GM21576 (cell line): ENCODE measurements around the gene PPP1R3G.
"Not testable (repeated sequence)": the region's sequence is repeated elsewhere in the genome, so short reads cannot be mapped to it uniquely, and the experiment has no call there.

ENCODE experiments used
- ATAC-seq: cut with Tn5 transposase; IDR thresholded peaks from one replicate; pipeline ENCODE4 v1.9.1; 2021; ENCODE audit warnings: mild to moderate bottlenecking, moderate library complexity; ENCODE audit not compliant: unreplicated experiment

Gene PPP1R3G

GRCh38 chr6:5116243-5116991, 31.3 kb downstream of the PPP1R3G start:
- no peak for ATAC-seq

- ATAC-seq, result no peak
Observed at GRCh38 chr6:5119090-5119951, 34.2 kb downstream of the PPP1R3G start.

GRCh38 chr6:5120011-5120410, 34.9 kb downstream of the PPP1R3G start:
- no peak for ATAC-seq

GRCh38 chr6:5120543-5120942, 35.4 kb downstream of the PPP1R3G start:
- not testable (repeated sequence) for ATAC-seq

DNA sequence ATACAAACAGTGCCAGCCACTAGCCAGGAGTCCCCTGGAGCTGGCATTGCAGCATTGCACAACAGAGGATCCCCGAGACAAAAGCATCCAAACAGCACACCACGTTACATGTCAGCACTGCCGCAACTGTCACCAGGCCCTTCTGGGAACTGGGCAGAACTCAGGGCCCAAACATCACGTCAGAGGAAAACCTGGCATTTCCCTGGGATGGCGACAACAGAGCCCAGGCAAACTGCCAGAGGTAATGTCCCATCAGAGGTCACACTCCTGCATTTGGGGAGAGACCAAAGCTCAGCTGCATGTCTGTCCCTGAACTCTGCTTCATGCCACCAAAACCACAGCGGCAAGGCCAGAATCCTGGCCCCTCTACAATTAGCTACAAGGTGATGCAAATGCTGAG, 36.3 kb downstream of the PPP1R3G start:
- no peak for ATAC-seq

DNA sequence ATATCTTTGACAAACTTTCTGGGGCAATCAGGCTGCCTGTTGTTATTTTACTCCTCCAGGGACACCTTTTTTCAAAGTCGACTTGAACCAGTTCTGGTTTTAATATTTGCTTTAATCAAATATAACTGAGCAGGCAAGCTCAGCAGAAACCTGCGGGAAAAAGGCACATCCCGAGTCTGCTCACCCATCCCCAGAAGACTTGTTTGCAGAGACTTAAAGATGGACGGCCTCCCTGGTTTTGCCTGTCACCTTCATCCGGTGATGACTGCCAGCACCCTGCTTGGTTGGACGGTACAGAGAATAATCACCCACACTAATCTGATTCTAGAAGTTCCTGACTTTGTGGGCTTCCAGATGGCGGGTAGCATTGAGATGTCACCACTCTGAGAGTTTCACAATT, 36.8 kb downstream of the PPP1R3G start:
- no peak for ATAC-seq

DNA sequence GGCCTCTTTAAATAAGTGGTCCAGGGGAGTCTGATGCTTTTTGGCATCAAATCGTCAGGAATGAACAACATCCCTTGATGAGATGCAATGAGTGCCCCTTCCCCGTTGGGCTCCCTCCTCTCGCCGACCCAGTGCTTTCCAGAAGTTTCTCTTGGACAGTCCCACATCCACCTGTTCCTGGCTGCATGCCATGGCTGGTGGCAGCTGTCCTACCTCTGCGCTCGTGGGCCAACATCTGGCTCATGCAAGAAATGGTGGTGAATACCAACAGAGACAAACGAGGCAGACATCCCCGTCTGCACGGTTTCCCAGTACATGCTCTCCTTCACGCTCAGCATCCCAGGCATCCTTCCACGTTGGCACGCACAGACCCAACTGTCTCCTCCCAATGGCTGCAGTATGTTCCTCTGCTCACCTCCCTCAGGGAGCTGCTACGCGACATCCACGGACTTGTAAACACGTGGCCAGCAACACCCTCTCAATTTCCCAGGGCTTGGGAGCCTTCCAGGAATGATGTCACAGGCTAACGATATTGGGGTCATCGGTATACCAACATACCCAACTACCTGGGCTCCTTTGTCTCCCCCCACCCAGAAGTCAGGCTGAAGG, 37.5 kb downstream of the PPP1R3G start:
- no peak for ATAC-seq

DNA sequence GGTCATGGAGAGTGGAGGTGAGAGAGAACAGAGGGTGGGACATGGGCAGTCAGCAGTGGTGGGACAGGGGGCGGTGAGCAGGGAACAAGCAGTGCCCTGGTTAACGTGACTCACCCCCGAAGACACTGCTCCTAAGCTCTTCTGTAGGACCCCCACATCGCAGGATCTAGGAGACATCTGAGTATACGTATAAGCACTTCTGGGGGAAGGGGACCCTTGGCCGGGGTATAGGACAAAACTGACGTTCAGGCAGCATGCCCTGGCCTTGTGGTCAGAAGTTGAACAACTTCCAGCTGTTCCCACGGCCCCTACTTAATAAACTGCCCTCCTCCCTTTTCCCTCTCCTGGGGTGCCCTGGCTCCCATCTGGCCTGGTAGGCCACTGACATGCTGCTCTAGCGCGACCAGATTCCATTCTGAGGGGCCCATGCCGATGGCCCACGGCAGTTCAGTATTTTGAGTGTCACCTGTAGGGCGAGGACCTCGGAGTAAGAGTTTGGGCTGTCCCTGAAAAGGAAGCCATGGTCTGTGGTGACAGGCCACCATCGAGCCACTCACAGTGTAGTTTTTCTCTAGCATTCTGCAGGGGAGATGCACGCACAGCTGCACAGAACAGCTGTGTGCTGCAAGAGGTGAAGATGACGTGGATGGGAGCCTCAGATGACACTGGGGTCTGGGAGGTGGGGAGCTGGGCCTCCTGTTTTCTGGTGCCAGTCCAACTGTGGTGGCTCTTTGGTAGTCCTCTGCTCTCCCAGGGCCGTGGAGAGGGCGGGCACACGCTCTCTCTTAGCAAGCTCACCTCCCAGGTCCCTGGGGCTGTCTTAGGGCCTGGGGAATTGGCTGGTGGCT, 38.4 kb downstream of the PPP1R3G start:
- ATAC-seq, result no peak

DNA sequence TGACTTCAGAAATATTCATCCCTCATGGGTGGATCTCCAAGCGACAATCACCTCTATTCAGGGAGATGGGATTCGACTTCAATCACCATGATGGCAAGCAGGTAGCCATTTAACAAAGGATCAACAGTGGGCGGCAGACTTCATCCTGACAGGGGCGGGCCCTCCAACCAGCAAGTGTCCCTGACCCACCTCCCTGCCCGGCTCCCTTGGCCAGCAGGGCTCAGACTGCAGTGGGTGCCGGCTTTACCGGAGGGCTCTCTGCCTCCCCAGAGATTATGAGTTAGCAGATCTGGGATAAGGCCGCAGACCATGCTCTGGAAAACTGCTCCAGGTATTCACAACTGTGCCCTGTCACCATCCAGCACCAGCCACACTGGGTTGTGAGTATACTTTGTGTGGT, 39.4 kb downstream of the PPP1R3G start:
- no peak for ATAC-seq

GRCh38 chr6:5125152-5126006, 40.2 kb downstream of the PPP1R3G start:
- ATAC-seq, result no peak

- ATAC-seq, result no peak
Observed at GRCh38 chr6:5126214-5126613, 41.1 kb downstream of the PPP1R3G start.

- ATAC-seq, result no peak
Observed at GRCh38 chr6:5127106-5127687, 42.1 kb downstream of the PPP1R3G start.

DNA sequence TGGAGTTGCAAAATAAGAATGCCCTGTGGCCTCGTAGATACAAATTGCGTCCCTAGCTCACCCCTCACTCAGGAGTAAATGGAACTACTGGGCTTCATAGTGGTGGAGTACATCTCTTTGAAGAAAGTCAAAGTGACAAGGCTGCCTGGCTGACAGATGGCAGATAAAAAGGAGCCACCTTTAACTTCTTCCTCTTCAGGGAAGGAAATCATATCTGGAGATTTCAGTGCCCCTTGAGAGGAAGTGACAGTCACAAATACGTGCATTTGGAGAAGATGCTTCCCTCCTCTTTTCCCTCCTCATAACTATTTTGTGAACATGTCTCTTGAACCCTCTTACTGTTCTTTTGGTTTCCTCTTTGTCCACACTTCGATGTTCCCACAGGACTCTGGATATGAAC, 43.2 kb downstream of the PPP1R3G start:
- no peak for ATAC-seq

DNA sequence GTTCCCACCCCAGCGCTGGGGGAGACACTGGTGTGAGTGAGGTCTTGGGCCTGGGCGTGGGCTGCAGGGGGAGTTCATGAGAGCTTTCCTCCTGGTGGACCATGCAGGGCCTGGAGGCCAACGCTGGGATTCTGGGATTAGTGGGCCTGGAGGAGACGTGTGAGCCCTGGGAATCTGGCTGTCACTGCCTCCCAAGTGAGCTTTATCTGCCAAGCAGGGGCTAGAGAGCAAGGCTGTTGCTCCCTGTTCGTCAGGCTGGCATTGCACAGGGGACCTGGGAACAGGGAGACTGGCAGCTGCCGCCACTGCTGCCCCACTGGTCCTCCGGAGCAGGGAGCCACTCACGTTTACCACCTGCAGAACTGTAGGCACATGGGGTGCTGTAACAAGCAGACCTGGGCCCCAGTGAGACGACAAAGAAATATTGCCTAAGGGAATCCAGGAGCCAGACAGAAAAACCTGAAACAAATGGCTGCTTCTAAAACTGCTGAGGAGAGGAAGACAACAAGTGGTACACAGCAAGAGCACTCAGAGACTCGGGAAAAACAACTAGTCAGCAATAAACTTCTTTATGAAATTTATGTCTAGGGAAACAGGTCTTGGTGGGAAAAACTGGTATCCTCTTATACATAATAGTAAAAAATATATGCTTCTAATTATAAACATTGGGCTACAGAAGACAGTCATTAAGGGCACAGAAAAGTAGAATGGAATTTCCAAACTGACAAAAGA, 45.2 kb downstream of the PPP1R3G start:
- ATAC-seq, result no peak

DNA sequence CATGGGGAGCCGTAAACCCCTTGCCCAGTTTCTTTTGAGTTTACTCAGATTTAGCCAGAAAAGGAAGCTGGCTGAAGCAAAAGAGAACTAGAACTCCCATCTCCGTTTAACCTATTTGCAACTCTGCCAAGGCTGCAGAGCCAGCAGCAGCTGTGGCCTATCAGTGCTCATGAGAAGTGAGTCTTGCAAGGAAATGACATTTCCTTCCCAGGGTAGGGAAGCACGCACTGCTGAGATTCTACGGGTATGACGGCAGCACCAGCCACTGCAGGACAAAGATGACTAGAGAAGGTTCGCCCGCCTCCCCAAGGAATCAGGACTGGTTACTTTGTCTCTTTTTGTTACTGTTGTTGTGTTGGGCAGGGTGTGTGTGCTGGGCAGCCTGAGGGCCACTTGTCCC, 47.6 kb downstream of the PPP1R3G start:
- ATAC-seq, result peak; percentile 74

DNA sequence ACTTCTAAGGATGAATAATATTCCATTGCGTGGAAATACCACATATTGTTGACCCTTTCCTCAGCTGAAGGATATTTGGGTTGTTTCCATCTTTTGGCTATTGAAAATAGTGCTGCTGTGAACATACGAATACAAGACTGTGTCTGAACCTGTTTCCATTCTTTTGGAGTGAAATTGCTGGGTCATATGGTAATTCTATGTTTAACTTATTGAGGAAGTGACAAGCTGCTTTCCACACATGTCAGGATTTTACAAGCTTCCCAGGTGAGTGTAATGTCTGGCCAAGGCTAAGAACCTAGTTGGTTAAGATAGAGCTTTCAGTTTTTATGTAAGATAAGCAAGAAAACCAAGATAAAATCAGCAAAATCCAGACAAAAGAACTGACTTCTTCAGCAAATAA, 48.8 kb downstream of the PPP1R3G start:
- ATAC-seq, result no peak

DNA sequence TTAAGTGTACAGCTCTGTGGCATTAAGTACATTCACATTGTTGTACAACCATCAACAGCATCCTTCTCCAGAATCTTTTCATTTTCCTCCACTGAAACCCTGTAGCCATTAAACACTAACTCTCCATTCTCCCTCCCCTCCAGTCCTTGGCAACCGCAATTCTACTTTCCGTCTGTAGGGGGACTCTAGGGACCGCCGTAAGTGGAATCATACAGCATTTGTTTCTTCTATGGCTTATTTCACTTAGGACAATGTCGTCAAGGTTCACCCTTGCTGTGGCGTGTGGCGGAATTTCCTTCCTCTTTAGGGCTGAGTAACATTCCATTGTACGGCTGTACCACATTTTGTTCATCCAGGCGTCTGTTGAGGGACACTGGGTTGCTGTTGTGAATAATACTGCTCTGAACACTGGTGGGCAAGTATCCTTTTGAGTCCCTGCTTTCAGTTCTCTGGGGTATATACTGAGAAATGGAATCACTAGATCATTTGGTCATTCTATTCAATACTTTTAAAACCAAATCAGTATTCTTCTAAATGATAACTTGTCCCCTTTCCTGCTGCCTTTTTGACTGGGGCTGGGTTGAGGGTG, 50.7 kb downstream of the PPP1R3G start:
- no peak for ATAC-seq

GRCh38 chr6:5136851-5137250, 51.7 kb downstream of the PPP1R3G start:
- no peak for ATAC-seq
